ENCODE measurements around the gene SLC44A3. TPM values are rescaled to one million over a fixed set of nuclear protein-coding genes. Genes with fewer than 3 reads are reported as not detected.
A peak's percentile ranks its signal among the peaks of the same experiment; 100 is the strongest.

The SLC44A3 gene
- total RNA-seq, 1 donor, result not detected

GRCh38 chr1:94871031-94871430 lies 50.9 kb downstream of the SLC44A3 start:
- no peak for DNase-seq (ENCODE audit: low read depth in 2 of 3, low spot score in 2 of 3)

DNA sequence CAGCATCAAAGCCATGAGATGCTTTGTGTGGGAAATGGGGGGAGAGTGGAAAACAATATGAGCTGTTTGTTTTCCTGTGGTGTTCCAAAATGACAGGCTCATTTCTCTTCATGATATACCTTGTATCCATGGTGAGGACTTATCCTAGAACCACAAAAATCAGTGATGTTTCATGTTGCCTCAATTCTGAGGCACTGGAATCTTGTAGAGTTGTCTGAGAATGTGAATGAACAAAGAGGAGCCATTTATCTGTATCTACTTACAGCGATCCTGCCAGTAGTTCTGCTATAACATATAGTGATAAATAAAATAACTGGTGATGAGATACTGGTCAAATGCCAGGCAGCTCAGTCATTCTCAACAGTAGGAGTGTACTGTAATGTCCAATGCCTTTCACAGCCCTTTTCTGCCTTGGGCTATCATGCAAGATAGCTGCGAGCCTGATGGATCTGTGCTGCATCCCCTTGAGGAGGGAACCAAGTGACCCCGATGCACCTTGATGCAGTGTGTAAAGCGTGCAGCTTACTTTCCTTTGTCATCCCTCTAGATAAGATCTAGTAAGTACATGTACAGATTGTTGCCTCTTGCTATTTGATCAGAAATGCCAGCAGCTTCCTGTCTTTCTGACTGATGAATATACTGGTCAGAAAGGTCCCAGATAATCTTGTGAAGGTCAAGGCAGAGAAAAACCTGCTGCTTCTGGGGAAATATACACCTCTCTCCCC lies 52.8 kb downstream of the SLC44A3 start:
- no peak for DNase-seq (ENCODE audit: low read depth in 2 of 3, low spot score in 2 of 3)

DNA sequence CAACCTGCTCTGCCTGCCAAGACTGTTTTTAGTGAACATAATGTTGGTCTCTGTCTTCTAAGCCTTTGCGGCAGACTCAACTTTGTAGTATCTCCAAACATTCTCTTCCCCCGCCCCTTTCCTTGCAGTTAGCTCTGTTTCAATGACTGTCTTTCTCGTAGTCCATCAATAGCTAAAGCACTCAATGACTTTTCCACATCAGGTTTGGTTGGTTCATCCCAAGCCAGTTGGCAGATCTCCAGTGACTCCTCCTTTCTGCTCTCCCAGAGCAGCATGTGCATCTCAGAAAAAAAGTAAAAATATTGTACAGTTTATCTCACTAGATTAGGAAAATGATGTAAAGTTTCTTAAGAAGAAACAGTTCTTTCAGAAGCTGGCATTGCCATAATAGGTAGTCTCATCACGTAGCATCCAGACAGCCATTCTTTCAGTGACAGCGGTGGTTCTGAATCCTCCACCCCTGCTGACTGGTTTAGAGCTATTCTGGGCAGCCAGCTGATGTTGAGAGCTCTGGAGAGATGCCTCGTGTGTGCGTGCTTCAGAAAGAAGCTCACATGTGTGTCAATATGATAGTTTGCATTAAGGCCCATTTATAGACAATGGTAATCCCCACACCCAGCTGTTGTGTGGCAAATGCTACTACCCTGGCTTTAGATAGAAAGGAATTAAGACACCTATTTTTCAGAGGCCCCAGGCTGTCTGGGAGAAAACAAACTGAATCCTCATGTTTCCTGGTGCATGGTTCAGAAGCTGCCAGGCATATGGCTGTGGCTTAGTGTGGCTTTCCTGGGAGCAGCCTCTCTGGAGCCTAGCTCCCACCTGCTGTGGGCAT lies 53.6 kb downstream of the SLC44A3 start:
- no peak for DNase-seq (ENCODE audit: low read depth in 2 of 3, low spot score in 2 of 3)

DNA sequence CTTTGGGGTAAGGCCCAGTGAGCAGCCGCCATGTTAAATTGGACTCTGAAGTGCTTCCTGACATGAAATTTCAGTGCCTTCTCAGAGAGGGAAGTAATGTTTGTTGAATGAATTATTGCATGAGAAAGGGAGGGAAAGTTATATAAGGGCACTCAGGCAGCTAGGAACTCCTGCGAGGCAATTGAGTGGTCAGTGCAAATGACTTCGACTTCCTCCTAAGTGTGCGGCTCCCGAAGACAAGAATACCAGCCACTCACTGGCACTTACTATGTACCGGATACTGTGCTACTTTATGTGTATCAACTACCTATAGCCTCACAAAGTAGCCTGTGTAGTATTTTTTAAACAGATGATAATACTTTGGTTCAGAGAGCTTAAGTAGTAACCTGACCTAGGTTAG lies 54.3 kb downstream of the SLC44A3 start:
- no peak for DNase-seq (ENCODE audit: low read depth in 2 of 3, low spot score in 2 of 3)

DNA sequence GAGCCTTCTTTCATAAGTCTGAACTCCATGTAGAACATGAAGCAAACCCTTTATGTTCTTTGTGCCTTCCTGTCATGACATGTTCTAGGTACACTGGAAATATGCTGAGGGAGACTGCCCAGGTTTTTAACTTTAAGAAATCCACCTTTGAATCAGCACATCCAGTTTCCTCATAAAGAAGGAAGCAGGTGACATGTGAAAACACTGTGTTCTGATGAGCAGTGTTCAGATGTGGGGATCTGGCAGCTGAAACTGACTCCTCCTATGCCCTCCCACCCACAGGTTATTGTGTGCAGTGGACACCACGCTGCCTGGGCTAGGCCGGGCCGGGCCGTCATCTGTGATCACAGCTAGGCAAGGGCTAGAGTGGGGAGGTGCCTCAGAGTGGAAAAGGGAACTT lies 55.6 kb downstream of the SLC44A3 start:
- peak in 1 of 3 donors; percentile 24 for DNase-seq (ENCODE audit: low read depth in 2 of 3, low spot score in 2 of 3)

- DNase-seq (ENCODE audit: low read depth in 2 of 3, low spot score in 2 of 3), result no peak
These were observed 56.2 kb downstream of the SLC44A3 start for GRCh38 chr1:94876362-94876761.

- DNase-seq (ENCODE audit: low read depth in 2 of 3, low spot score in 2 of 3), result no peak
These were observed 58.2 kb downstream of the SLC44A3 start for GRCh38 chr1:94878329-94878728.

DNA sequence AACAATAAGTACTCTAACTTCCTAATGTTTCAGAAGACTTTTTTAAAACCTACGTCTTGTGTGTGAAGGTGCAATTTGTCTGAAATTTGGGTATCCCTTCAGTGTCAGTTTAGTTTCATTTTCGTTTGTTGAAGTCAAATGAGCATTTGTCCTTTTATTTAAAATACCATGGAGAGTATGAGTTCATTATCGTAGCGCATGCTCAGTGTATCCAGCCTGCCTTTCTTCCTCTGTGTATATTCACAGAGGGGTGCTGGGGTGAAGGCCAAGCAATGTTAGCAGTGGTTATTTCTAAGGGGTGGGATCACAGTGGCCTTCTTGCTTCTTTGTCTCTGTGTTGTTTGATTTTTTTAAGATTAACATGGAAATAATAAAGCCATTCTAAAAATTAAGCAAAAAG lies 63.5 kb downstream of the SLC44A3 start:
- DNase-seq (ENCODE audit: low read depth in 2 of 3, low spot score in 2 of 3), result peak in 2 of 3 donors; percentile 16 to 57

DNA sequence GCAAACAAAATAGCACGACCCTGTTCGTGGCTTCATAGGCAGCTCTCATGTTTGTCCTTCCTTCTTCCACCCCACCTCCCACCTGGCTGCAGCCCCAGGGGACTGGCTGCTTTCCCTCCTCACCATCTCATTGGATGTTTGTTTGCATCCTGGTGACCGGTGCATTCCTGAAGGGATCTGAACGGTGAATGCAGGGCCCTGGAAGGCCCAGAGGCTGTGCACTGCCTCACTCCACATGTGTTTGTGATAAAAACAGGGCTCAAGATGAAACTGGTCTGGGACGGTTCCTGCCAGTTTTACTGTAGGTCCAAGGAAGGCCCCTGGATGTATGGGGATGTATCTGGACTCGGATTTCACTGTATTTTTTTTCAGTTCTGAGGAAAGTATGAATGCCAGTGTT lies 63.9 kb downstream of the SLC44A3 start:
- DNase-seq (ENCODE audit: low read depth in 2 of 3, low spot score in 2 of 3), result no peak

DNA sequence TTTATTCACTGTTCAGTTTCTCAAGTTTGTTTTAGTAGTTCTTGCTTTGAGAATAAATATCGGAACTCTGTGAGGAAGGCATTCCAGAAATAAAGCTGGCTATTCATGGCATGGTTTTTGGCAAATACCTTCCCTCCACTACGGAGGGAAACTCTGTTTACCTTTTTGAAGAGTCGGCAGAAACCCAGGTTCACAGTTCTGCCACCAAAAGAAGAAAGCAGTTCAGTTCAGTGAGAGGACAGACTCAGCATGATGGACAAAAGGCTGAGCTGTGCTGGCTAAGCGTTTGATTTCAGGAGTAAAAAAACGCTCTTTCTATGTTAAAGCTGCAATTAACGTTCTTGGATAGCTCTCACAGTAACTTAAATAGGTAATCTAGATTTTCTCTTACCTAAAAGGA lies 64.3 kb downstream of the SLC44A3 start:
- no peak for DNase-seq (ENCODE audit: low read depth in 2 of 3, low spot score in 2 of 3)

DNA sequence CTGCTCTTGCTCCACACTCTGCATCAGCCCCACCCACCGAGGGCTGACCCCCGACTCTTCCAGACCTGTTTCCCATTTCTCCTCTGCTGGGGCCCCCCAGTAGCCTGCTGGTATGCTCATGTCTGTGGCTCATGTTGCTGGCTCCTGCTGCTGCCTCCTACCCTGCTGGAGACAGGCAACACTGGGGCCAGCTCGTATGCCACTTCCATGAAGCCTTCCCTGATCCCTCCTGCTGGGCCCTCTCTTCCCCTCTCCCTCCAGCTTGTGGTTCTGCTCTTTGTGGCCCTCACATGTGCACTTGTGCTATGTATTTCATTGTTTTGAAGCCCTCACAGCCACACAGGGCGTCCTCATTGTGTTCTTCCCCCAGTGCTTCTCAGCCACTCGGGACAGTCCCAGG lies 66.2 kb downstream of the SLC44A3 start:
- DNase-seq (ENCODE audit: low read depth in 2 of 3, low spot score in 2 of 3), result no peak

- no peak for DNase-seq (ENCODE audit: low read depth in 2 of 3, low spot score in 2 of 3)
These were observed 66.9 kb downstream of the SLC44A3 start for GRCh38 chr1:94887106-94887505.

DNA sequence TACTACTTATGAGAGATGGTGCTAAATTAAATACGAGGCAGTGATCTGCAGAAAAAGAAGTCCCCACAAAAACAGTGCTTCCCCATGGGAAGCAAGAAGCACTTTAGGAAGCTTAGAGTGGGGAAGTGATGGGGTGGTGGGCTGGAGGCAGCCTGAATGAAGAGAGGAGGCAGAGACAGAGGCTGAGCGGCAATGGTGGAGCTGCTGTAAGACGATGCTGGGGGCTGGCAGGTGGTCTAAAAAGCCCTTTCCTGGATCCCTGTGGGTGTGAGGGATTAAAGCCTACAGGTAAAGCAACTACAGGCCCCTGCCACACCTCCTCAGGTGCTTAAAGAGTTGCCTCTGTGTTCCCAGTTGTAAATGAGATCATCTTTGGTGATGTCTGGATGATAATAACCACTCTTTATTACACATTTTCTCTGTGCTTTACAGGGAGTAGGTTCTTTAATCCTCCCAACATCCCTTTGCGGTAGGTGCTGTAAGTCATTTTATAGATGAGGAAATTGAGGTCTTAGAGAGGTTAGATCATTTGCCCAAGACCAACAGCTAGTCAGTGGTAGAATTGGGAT lies 67.5 kb downstream of the SLC44A3 start:
- DNase-seq (ENCODE audit: low read depth in 2 of 3, low spot score in 2 of 3), result no peak

DNA sequence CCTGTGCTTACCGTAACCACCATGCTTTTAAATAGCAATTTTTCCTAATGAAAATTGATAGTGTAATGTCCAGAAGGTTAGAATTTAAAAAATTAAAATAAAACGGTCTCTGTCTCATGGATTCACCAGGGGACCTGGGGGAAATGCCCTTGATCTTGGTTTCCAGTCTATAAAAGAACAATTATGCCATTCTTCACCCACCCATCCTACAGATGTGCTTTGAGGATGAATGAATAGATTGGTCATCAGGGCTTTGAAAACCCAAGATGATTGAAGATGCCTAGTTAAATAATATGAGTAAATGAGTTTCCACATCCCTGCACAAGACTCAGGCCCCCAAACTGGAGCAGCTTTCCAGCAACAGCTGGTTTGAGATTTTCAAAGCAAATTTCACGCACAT lies 68.0 kb downstream of the SLC44A3 start:
- DNase-seq (ENCODE audit: low read depth in 2 of 3, low spot score in 2 of 3), result no peak

- DNase-seq (ENCODE audit: low read depth in 2 of 3, low spot score in 2 of 3), result no peak
These were observed 72.6 kb downstream of the SLC44A3 start for GRCh38 chr1:94892604-94893254.

- no peak for DNase-seq (ENCODE audit: low read depth in 2 of 3, low spot score in 2 of 3)
These were observed 74.5 kb downstream of the SLC44A3 start for GRCh38 chr1:94894630-94895029.

DNA sequence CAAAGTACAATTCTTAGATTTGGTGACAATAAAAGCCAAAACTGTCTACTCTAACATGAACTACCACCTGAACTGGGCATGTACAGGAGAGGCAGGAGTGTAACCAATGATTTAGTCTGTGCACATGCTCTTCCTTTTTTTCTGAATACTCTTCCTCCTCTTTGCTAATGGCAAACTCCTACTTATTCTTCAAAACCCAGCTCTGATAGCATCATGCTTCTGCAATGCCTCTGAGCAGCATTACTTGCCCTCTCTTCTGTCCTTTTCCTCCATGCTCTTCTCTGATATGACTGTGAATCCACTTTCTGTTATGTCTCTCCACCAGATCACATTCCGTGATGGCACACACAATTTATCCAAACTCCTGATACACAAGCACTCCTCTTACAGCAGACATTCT lies 75.4 kb downstream of the SLC44A3 start:
- no peak for DNase-seq (ENCODE audit: low read depth in 2 of 3, low spot score in 2 of 3)

DNA sequence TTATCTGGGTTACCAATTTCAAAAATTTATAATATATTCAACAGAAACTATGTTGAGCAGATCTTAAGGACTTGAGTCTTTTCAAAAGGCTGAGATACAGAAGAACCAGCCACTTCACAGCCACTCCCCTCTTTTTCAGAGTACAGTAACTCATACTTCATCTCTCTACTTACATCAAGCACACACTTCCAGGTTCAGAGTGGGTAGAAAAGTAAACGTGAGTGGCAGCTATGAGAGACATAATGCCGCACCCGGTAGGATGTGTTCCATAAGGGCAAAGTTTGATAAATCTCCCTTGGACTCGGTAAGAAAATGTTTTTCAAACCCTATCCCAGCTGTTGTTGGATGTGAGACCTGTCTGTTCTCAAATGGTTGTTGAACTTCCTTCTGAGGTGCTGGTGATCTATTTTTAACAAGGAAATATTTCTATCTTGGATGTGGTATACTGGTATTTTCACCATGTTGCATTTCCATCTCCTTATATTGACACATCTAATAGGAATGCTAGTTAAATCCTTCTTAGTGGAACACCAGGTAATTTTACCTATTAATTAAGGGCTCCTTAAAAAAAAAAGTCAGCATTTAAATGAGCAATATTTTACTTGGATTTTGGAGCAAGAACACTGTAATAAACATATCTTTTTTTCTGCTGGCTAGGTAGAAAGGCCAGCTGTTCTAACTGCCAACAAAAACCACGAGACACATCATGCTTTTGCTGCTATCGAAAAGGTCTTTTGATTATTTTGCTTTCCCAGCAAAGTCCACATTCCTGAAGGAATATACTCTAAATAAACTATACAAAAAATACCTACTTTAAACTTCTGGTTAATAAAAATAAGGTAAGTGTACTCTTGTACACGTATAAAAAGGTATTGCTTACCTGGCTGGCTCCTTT lies 78.6 kb downstream of the SLC44A3 start:
- no peak for DNase-seq (ENCODE audit: low read depth in 2 of 3, low spot score in 2 of 3)

DNA sequence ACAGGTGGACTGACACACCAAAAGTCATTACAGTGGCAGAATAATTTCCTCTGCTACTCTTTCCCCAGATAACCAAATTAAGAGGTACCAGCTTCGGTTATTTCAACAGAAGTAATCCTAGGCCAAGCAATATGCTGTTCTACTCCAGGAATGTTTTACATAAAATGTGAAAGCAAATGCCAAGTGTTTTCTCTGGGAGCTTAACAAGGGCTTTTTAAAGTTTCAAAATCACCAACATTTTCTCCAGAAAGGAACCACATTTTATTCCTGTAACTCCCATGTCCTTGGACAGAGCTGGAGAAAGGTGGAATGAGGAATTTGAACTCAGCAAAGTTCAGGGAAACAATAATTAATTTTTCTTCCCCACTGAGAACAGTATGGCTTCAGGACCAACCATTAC lies 79.6 kb downstream of the SLC44A3 start:
- no peak for DNase-seq (ENCODE audit: low read depth in 2 of 3, low spot score in 2 of 3)

DNA sequence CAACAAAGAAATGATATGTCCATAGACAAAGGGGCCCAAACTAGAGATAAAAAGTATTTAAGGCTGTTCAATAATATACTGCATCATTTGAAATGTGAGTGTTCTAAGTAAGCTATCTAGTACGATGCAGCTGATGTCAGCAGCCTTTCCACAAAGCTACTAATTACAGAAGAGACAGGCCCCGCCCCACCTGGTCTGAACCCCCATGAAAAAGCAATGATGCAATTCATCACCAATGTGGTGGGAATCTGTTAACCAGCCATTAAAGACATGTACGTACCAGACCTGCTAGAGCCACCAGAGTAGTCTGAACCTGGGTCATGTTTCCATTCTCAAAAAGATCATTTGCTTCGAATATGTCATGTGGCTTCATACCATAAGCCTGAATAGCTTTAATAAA lies 81.7 kb downstream of the SLC44A3 start:
- DNase-seq (ENCODE audit: low read depth in 2 of 3, low spot score in 2 of 3), result no peak

All from hematopoietic multipotent progenitor cell (in vitro differentiated cells).